ENCODE measurements around the gene MCCC1. TPM values are rescaled to one million over a fixed set of nuclear protein-coding genes. Genes with fewer than 3 reads are reported as not detected.

The MCCC1 gene
- total RNA-seq, 1 donor: 14.7 TPM

- DNase-seq (ENCODE audit: low read depth): no peak
Measured at GRCh38 chr3:183058351-183058750, 40.9 kb downstream of the MCCC1 start.

GRCh38 chr3:183050706-183051105, 48.6 kb downstream of the MCCC1 start:
- DNase-seq (ENCODE audit: low read depth): no peak
- H3K4me3 ChIP-seq (ENCODE audit: low read depth, low read length): no peak overlapping the region
- no peak for TF ChIP-seq CTCF (IDR thresholded peaks at IDR 0.05; ENCODE audit: insufficient read depth, low read depth, low read length)

More at GRCh38 chr3:183058351-183058750, 40.9 kb downstream of the MCCC1 start:
- TF ChIP-seq CTCF (IDR thresholded peaks at IDR 0.05; ENCODE audit: insufficient read depth, low read depth, low read length): no peak
- no peak overlapping the region for H3K4me3 ChIP-seq (ENCODE audit: low read depth, low read length)

GRCh38 chr3:183046883-183047282, 52.4 kb downstream of the MCCC1 start:
- DNase-seq (ENCODE audit: low read depth): no peak
- H3K4me3 ChIP-seq (ENCODE audit: low read depth, low read length): no peak overlapping the region
- TF ChIP-seq CTCF (IDR thresholded peaks at IDR 0.05; ENCODE audit: insufficient read depth, low read depth, low read length): no peak

GRCh38 chr3:183044547-183045229, 54.6 kb downstream of the MCCC1 start:
- no peak overlapping the region for H3K4me3 ChIP-seq (ENCODE audit: low read depth, low read length)
- DNase-seq (ENCODE audit: low read depth): no peak
- TF ChIP-seq CTCF (IDR thresholded peaks at IDR 0.05; ENCODE audit: insufficient read depth, low read depth, low read length): no peak

- no peak overlapping the region for H3K4me3 ChIP-seq (ENCODE audit: low read depth, low read length)
- DNase-seq (ENCODE audit: low read depth): no peak
- no peak for TF ChIP-seq CTCF (IDR thresholded peaks at IDR 0.05; ENCODE audit: insufficient read depth, low read depth, low read length)
Measured at GRCh38 chr3:183038757-183039156, 60.5 kb downstream of the MCCC1 start.

- no peak for TF ChIP-seq CTCF (IDR thresholded peaks at IDR 0.05; ENCODE audit: insufficient read depth, low read depth, low read length)
- no peak for DNase-seq (ENCODE audit: low read depth)
- H3K4me3 ChIP-seq (ENCODE audit: low read depth, low read length): no peak overlapping the region
Measured at GRCh38 chr3:183038221-183038620, 61.1 kb downstream of the MCCC1 start.

GRCh38 chr3:183033746-183034145, 65.5 kb downstream of the MCCC1 start:
- no peak for TF ChIP-seq CTCF (IDR thresholded peaks at IDR 0.05; ENCODE audit: insufficient read depth, low read depth, low read length)
- DNase-seq (ENCODE audit: low read depth): peak; percentile 4
- H3K4me3 ChIP-seq (ENCODE audit: low read depth, low read length): no peak overlapping the region
